ENCODE data around the gene RAB17.

Gene RAB17

GRCh38 chr2:237556773-237557632 lies 33.5 kb downstream of the RAB17 start:
- DNase-seq: no peak

GRCh38 chr2:237555560-237555959 lies 35.0 kb downstream of the RAB17 start:
- DNase-seq: no peak

GRCh38 chr2:237553948-237554347 lies 36.6 kb downstream of the RAB17 start:
- no peak for DNase-seq

- DNase-seq: no peak
Observed at GRCh38 chr2:237552908-237553307, 37.6 kb downstream of the RAB17 start.

DNA sequence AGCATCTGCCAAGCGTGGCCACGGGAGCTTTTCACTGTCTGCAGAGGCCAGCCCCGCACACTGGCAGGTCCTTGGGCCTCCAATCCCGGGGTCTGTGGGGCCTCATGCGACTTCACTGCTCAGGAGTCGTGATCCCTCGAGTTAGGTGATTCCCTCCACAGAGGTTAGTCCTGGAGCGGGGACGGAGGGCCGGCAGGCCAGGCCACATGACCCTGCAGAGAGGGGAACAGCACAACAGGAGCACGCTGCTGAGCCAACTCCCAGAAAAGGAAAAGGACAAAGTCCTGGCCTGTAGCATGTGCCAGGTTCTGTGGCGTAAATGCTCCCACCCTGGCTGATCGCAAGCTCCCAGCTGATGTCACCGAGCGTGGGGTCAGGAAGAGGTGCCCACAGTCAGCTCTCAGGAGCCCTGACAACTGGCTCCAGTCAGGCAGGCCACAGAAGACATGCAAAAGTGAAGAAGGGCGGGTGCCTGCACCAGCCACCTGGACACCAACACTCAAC lies 39.4 kb downstream of the RAB17 start:
- no peak for DNase-seq

GRCh38 chr2:237549643-237550415 lies 40.7 kb downstream of the RAB17 start:
- DNase-seq: no peak

DNA sequence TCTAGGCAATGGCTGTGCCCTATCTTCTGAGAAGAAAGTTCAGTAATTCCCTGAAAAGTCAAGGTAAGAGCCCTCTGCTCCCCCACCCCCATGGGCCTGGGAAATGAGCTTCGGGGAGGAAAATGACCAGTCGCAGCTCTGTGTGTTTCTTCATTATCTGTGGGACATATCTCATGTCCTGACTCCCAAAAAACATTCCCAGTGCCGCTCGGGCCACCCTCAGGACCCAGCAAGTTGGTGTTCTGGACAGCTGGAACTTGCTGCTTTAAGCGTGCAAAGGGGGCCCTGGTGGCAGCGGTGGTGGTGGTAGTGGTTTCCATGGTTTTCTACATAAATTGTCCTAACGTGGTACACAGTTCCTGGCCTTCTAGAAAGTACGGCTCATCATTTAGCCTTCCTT lies 41.3 kb downstream of the RAB17 start:
- DNase-seq: no peak

- DNase-seq: no peak
Observed at GRCh38 chr2:237547841-237548416, 42.6 kb downstream of the RAB17 start.

- no peak for DNase-seq
Observed at GRCh38 chr2:237546876-237547395, 43.6 kb downstream of the RAB17 start.

DNA sequence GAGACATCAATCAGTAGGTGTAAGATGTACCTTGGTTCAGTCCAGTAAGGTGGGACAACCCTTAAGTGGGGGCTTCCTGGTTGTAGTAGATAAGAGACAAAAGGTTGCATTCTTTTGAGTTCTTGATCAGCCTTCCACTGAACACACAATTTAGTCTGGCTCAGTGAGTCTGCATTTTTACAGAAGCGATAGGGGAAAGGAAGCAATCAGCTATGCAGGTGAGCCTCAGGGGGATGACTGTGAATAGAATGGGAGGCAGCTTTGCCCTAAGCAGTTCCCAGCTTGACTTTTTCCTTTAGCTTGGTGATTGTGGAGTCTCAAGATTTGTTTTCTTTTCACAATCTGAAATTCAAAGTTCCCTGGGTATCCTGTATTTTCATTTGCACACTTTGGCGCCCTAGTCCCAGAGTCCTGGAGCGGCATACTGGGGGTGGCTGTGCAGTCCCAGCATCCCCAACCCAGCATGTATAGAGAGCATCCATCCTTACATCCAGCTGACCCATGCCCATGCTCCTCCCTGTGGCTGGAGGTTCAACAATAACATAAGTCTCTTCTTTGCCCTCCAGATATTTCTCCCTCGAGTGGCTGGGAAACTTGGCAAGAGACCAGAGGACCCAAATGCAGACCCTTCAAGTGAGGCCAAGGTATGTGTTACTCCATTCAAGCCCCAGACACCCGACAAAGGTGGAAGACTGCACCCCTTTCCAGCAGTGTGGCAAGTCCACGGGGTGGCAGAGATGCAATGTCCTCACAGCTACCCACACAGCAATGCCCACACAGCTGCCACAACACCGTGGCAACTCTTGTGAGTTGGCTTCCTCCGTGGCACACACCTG lies 44.3 kb downstream of the RAB17 start:
- no peak for DNase-seq

- DNase-seq: no peak
Observed at GRCh38 chr2:237542001-237542704, 48.4 kb downstream of the RAB17 start.

DNA sequence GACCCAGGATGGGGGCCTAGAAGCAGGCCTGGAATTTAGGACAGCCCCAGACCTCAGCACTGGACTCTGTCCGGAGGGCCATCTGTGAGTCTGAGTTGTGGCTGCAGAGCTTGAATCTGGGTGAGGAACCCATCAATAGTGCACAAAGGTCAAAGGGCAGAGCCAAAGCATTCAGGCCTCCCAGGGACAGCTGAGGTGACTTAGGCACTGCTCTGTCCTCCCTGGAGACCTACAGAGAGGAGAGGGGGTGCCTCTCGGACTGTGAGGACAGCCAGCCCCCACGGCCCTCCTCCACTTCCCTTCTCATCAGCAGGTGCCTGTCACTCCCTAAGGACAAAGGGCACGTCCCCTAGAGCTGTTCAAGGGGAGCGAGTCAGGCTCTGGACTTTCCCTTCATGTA lies 49.3 kb downstream of the RAB17 start:
- DNase-seq: no peak

GRCh38 chr2:237540823-237541222 lies 49.7 kb downstream of the RAB17 start:
- no peak for DNase-seq

DNA sequence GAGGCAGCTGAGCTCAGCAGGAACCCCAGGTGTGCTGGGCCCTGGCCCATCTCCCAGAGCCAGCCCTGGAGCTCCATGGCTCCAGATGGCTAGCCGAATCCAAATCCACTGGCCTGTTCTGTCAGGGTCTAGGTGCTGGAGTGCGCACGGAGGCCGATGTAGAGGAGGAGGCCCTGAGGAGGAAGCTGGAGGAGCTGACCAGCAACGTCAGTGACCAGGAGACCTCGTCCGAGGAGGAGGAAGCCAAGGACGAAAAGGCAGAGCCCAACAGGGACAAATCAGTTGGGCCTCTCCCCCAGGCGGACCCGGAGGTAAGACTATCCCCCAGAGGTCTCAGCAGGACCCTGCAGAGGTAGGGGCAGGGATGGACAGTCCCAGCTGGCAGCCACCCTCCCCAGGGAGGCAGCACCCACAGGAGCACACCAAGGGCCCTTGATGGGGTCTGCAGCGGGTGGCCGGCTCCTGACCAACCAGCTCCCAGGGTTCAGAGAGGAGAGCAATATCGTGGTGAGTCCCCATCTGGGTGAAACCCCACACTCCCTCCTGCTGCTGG lies 50.2 kb downstream of the RAB17 start:
- no peak for DNase-seq

- DNase-seq: no peak
Observed at GRCh38 chr2:237539681-237540080, 50.9 kb downstream of the RAB17 start.

- no peak for DNase-seq
Observed at GRCh38 chr2:237538901-237539300, 51.6 kb downstream of the RAB17 start.

- no peak for DNase-seq
Observed at GRCh38 chr2:237538001-237538720, 52.4 kb downstream of the RAB17 start.

DNA sequence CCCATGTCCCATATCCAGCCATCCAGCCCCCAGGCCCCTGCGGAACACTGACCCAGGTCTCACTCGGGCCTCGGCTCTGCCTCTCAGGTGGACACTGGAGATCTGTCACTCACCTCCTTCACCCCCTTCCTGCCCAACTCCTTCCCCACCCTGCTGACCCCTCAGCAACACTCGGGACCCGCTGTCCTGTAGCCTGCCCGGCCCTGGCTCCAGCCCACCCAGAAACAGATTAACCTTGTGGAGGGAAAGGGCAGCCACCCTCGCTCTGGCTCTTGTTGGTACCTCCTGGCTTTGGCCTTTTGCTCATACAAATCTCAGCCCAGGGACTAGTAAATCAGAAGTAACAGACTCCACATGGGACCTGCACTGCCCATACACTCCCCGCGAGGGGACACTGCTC lies 53.9 kb downstream of the RAB17 start:
- no peak for DNase-seq

GRCh38 chr2:237536083-237536415 lies 54.5 kb downstream of the RAB17 start:
- no peak for DNase-seq

DNA sequence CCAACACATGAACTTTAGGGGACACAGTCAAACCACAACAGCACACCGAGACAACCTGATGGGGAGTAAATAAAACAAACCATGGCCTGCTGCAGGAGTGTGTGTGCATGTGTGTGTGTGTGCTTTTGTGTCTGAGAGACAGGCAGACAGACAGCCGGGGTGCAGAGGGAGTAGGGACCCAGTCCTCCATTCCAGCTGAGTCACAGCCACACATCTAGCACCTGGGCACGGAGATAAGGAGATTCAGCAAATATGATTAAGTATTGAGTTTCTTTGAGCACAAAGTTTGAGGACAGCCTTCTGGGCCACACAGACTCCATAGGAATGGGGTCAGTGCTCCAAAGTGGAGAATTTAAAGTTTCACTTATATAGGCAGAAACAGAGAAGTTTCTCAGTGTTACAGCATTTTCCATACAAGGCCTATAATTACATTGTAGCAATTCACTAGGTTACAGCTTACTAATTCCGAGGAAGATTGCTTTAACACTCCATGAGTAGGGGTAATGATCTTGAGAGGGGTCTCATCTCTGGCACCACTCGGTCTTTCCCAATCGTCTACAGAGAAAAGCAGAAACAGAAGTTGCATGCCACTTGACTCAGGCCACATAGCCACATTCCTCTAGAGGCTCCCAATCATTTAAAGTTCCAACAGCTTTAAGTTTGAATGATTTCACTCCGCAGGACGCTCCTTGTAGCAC lies 55.0 kb downstream of the RAB17 start:
- DNase-seq: no peak
